ENCODE data around the gene UBQLN4. TPM values are rescaled to one million over a fixed set of nuclear protein-coding genes. Genes with fewer than 3 reads are reported as not detected.

Gene UBQLN4
- total RNA-seq, 1 experiment from 2014 or later, result 37.3 TPM

DNA sequence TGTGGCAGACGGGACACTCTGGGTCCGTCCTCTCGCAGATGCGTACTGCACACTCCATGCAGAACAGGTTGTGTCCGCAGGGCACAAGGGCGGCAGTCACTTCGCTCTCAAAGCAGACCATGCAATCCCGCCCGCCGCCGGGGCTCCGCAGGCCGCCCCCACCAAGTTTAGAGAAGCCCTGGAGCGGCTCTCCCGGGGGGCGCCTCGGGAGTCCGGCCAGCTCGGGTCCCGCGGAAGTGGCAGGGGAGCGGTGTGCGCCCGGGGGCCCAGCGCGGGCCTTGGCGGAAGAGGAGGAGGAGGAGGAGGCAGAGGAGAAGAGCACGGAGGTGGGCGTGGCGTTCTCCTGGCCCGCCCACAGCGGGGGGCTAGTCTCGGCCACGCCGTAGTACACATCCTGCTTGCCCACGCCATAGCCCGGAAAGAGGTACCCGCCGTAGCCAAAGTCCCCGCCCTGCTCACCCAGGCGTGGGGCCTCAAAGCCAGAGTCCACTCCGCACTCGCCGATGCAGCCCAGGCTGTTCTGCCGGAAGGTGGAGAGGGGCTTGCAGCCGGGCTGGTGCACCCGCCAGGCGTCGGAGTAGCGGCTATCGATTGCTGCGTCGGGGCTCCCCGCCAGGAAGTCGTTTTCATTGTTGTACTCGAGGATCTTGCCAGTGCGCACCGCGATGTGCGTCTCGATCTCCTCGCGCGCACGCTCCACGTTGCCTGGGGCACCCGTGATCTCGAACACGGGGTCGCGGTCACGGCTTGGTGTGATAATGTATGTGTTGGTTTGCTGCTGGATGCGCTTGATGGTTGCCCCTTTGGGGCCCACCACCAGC, 23.2 kb upstream of the UBQLN4 start (continued):
- TF ChIP-seq, protein P1, sequence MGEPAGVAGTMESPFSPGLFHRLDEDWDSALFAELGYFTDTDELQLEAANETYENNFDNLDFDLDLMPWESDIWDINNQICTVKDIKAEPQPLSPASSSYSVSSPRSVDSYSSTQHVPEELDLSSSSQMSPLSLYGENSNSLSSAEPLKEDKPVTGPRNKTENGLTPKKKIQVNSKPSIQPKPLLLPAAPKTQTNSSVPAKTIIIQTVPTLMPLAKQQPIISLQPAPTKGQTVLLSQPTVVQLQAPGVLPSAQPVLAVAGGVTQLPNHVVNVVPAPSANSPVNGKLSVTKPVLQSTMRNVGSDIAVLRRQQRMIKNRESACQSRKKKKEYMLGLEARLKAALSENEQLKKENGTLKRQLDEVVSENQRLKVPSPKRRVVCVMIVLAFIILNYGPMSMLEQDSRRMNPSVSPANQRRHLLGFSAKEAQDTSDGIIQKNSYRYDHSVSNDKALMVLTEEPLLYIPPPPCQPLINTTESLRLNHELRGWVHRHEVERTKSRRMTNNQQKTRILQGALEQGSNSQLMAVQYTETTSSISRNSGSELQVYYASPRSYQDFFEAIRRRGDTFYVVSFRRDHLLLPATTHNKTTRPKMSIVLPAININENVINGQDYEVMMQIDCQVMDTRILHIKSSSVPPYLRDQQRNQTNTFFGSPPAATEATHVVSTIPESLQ (CRISPR knock-in tag; IDR thresholded peaks at IDR 0.05), result no peak
- peak; percentile 42 for TF ChIP-seq ZNF423 (CRISPR knock-in tag; IDR thresholded peaks at IDR 0.05)
- TF ChIP-seq IRF2 (CRISPR knock-in tag; IDR thresholded peaks at IDR 0.05; ENCODE audit: borderline replicate concordance, low read depth), result no peak
- TF ChIP-seq, protein P2, sequence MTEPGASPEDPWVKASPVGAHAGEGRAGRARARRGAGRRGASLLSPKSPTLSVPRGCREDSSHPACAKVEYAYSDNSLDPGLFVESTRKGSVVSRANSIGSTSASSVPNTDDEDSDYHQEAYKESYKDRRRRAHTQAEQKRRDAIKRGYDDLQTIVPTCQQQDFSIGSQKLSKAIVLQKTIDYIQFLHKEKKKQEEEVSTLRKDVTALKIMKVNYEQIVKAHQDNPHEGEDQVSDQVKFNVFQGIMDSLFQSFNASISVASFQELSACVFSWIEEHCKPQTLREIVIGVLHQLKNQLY (CRISPR knock-in tag; IDR thresholded peaks at IDR 0.05), result no peak
- peak; percentile 71 for TF ChIP-seq SP1 (CRISPR knock-in tag; conservative IDR thresholded peaks at IDR 0.05)
- no peak for TF ChIP-seq RELA (CRISPR knock-in tag; IDR thresholded peaks at IDR 0.05; ENCODE audit: borderline replicate concordance)
- TF ChIP-seq, protein P3, sequence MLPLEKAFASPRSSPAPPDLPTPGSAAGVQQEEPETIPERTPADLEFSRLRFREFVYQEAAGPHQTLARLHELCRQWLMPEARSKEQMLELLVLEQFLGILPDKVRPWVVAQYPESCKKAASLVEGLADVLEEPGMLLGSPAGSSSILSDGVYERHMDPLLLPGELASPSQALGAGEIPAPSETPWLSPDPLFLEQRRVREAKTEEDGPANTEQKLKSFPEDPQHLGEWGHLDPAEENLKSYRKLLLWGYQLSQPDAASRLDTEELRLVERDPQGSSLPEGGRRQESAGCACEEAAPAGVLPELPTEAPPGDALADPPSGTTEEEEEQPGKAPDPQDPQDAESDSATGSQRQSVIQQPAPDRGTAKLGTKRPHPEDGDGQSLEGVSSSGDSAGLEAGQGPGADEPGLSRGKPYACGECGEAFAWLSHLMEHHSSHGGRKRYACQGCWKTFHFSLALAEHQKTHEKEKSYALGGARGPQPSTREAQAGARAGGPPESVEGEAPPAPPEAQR (CRISPR knock-in tag; IDR thresholded peaks at IDR 0.05), result no peak
- TF ChIP-seq, protein P4, sequence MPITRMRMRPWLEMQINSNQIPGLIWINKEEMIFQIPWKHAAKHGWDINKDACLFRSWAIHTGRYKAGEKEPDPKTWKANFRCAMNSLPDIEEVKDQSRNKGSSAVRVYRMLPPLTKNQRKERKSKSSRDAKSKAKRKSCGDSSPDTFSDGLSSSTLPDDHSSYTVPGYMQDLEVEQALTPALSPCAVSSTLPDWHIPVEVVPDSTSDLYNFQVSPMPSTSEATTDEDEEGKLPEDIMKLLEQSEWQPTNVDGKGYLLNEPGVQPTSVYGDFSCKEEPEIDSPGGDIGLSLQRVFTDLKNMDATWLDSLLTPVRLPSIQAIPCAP (CRISPR knock-in tag; IDR thresholded peaks at IDR 0.05), result peak; percentile 61; the same call in 1 of the 2 replicates
- TF ChIP-seq, protein P5, sequence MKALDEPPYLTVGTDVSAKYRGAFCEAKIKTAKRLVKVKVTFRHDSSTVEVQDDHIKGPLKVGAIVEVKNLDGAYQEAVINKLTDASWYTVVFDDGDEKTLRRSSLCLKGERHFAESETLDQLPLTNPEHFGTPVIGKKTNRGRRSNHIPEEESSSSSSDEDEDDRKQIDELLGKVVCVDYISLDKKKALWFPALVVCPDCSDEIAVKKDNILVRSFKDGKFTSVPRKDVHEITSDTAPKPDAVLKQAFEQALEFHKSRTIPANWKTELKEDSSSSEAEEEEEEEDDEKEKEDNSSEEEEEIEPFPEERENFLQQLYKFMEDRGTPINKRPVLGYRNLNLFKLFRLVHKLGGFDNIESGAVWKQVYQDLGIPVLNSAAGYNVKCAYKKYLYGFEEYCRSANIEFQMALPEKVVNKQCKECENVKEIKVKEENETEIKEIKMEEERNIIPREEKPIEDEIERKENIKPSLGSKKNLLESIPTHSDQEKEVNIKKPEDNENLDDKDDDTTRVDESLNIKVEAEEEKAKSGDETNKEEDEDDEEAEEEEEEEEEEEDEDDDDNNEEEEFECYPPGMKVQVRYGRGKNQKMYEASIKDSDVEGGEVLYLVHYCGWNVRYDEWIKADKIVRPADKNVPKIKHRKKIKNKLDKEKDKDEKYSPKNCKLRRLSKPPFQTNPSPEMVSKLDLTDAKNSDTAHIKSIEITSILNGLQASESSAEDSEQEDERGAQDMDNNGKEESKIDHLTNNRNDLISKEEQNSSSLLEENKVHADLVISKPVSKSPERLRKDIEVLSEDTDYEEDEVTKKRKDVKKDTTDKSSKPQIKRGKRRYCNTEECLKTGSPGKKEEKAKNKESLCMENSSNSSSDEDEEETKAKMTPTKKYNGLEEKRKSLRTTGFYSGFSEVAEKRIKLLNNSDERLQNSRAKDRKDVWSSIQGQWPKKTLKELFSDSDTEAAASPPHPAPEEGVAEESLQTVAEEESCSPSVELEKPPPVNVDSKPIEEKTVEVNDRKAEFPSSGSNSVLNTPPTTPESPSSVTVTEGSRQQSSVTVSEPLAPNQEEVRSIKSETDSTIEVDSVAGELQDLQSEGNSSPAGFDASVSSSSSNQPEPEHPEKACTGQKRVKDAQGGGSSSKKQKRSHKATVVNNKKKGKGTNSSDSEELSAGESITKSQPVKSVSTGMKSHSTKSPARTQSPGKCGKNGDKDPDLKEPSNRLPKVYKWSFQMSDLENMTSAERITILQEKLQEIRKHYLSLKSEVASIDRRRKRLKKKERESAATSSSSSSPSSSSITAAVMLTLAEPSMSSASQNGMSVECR (CRISPR knock-in tag; IDR thresholded peaks at IDR 0.05; ENCODE audit: borderline replicate concordance), result no peak
- no peak for TF ChIP-seq ETV6 (CRISPR knock-in tag; IDR thresholded peaks at IDR 0.05)
- TF ChIP-seq, protein P6, sequence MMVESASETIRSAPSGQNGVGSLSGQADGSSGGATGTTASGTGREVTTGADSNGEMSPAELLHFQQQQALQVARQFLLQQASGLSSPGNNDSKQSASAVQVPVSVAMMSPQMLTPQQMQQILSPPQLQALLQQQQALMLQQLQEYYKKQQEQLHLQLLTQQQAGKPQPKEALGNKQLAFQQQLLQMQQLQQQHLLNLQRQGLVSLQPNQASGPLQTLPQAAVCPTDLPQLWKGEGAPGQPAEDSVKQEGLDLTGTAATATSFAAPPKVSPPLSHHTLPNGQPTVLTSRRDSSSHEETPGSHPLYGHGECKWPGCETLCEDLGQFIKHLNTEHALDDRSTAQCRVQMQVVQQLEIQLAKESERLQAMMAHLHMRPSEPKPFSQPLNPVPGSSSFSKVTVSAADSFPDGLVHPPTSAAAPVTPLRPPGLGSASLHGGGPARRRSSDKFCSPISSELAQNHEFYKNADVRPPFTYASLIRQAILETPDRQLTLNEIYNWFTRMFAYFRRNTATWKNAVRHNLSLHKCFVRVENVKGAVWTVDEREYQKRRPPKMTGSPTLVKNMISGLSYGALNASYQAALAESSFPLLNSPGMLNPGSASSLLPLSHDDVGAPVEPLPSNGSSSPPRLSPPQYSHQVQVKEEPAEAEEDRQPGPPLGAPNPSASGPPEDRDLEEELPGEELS (CRISPR knock-in tag; IDR thresholded peaks at IDR 0.05), result 0 out of 2 replicates have a peak, but pooled peaks have one; percentile 58
- no peak for TF ChIP-seq SMAD4 (CRISPR knock-in tag; IDR thresholded peaks at IDR 0.05)
- TF ChIP-seq, protein P7, sequence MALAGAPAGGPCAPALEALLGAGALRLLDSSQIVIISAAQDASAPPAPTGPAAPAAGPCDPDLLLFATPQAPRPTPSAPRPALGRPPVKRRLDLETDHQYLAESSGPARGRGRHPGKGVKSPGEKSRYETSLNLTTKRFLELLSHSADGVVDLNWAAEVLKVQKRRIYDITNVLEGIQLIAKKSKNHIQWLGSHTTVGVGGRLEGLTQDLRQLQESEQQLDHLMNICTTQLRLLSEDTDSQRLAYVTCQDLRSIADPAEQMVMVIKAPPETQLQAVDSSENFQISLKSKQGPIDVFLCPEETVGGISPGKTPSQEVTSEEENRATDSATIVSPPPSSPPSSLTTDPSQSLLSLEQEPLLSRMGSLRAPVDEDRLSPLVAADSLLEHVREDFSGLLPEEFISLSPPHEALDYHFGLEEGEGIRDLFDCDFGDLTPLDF (CRISPR knock-in tag; IDR thresholded peaks at IDR 0.05), result peak; percentile 32; the same call in 1 of the 2 replicates
- TF ChIP-seq MYBL2 (CRISPR knock-in tag; IDR thresholded peaks at IDR 0.05), result no peak
- no peak for TF ChIP-seq NR2C2 (CRISPR knock-in tag; IDR thresholded peaks at IDR 0.05)
- TF ChIP-seq EMX1 (CRISPR knock-in tag; IDR thresholded peaks at IDR 0.05), result no peak
- TF ChIP-seq, protein P8, sequence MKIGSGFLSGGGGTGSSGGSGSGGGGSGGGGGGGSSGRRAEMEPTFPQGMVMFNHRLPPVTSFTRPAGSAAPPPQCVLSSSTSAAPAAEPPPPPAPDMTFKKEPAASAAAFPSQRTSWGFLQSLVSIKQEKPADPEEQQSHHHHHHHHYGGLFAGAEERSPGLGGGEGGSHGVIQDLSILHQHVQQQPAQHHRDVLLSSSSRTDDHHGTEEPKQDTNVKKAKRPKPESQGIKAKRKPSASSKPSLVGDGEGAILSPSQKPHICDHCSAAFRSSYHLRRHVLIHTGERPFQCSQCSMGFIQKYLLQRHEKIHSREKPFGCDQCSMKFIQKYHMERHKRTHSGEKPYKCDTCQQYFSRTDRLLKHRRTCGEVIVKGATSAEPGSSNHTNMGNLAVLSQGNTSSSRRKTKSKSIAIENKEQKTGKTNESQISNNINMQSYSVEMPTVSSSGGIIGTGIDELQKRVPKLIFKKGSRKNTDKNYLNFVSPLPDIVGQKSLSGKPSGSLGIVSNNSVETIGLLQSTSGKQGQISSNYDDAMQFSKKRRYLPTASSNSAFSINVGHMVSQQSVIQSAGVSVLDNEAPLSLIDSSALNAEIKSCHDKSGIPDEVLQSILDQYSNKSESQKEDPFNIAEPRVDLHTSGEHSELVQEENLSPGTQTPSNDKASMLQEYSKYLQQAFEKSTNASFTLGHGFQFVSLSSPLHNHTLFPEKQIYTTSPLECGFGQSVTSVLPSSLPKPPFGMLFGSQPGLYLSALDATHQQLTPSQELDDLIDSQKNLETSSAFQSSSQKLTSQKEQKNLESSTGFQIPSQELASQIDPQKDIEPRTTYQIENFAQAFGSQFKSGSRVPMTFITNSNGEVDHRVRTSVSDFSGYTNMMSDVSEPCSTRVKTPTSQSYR (CRISPR knock-in tag; IDR thresholded peaks at IDR 0.05), result no peak
- no peak for TF ChIP-seq SOX15 (CRISPR knock-in tag; IDR thresholded peaks at IDR 0.05)
- TF ChIP-seq, protein P9, sequence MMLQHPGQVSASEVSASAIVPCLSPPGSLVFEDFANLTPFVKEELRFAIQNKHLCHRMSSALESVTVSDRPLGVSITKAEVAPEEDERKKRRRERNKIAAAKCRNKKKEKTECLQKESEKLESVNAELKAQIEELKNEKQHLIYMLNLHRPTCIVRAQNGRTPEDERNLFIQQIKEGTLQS (CRISPR knock-in tag; conservative IDR thresholded peaks at IDR 0.05), result no peak
- TF ChIP-seq, protein P10, sequence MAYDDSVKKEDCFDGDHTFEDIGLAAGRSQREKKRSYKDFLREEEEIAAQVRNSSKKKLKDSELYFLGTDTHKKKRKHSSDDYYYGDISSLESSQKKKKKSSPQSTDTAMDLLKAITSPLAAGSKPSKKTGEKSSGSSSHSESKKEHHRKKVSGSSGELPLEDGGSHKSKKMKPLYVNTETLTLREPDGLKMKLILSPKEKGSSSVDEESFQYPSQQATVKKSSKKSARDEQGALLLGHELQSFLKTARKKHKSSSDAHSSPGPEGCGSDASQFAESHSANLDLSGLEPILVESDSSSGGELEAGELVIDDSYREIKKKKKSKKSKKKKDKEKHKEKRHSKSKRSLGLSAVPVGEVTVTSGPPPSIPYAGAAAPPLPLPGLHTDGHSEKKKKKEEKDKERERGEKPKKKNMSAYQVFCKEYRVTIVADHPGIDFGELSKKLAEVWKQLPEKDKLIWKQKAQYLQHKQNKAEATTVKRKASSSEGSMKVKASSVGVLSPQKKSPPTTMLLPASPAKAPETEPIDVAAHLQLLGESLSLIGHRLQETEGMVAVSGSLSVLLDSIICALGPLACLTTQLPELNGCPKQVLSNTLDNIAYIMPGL (CRISPR knock-in tag; IDR thresholded peaks at IDR 0.05), result no peak

All from WTC11 (cell line).